ENCODE measurements around the gene INMT. TPM values are rescaled to one million over a fixed set of nuclear protein-coding genes. Genes with fewer than 3 reads are reported as not detected.

The INMT gene
- total and polyA plus RNA-seq, 2 donors (not counting 1 experiment from before 2014, with no cell fraction given), result 0.15 TPM; not detected in 1

GRCh38 chr7:30750683-30751650, 968 bp upstream of the INMT start:
- WGBS (ENCODE audit: insufficient coverage), result 85% methylated on average over 14 of the region's 16 CpGs
- Histone ChIP-seq H2AFZ (ENCODE audit: insufficient read depth, low read depth, low read length, poor library complexity, severe bottlenecking) (no peak overlapping the region), H4K20me1 (ENCODE audit: control insufficient read depth, insufficient read depth, low read length, poor library complexity, severe bottlenecking) (no peaks in the 10 kb centered on the region), H3K4me1 (ENCODE audit: control insufficient read depth in 2 of 2, insufficient read depth in 2 of 2, low read length in 2 of 2) (no peaks in the 10 kb centered on the region), H3K4me2 (replicated peaks; ENCODE audit: low read depth, low read length, poor library complexity, severe bottlenecking) (no peak overlapping the region), H3K36me3 (replicated peaks in 1 of 2; ENCODE audit: control extremely low read depth in 1 of 2, control insufficient read depth in 1 of 2, extremely low read depth in 1 of 2, insufficient read depth in 2 of 2, low read length in 1 of 2) (no peaks in the 10 kb centered on the region), H3K4me3 (ENCODE audit: control extremely low read depth in 1 of 5, extremely low read depth in 1 of 5, insufficient read depth in 1 of 5, low read depth in 2 of 5, low read length in 4 of 5) (no peak overlapping the region), H3K27ac (ENCODE audit: low read length in 2 of 2) (no peak overlapping the region), H3K9ac (ENCODE audit: low read length) (no peak overlapping the region), H3K9me3 (ENCODE audit: control extremely low read depth in 1 of 3, control insufficient read depth in 2 of 3, insufficient read depth in 1 of 3, low read length in 2 of 3) (peaks cover 0 to 17% (median 0%) of the 10 kb centered on the region in 3 donors), H3K27me3 (replicated peaks in 1 of 4; ENCODE audit: control extremely low read depth in 1 of 4, control insufficient read depth in 3 of 4, insufficient read depth in 4 of 4, low read length in 3 of 4) (no peaks in the 10 kb centered on the region), H3K79me2 (ENCODE audit: control insufficient read depth, insufficient read depth, low read length) (no peaks in the 10 kb centered on the region)
- ATAC-seq (ENCODE audit: low read depth) (no peak), DNase-seq (no peak)
- Mint-ChIP-seq H3K9me3 (ENCODE audit: insufficient read depth) (no peaks in the 10 kb centered on the region), H3K27ac (no peak overlapping the region), H3K4me3 (no peak overlapping the region), H3K4me1 (no peaks in the 10 kb centered on the region), H3K27me3 (no peaks in the 10 kb centered on the region)
- intact Hi-C loops (cut with micrococcal nuclease), result no loop called here
- CTCF ChIA-PET, result interaction anchor here (0.8 to 1.0 kb wide), 2 partner anchors 11 kb away, joined by 3 to 4 read pairs; no protein-coding TSS in a partner anchor
- POLR2A ChIA-PET, result no interaction called here
- TF ChIP-seq EZH2 (IDR thresholded peaks at IDR 0.05; ENCODE audit: borderline replicate concordance, insufficient read depth, low read depth, low read length, poor library complexity, severe bottlenecking) (no peak), CTCF (IDR thresholded peaks at IDR 0.05) (no peak)

GRCh38 chr7:30752484-30752883, 549 bp downstream of the INMT start:
- Histone ChIP-seq H3K9me3 (ENCODE audit: control extremely low read depth in 1 of 3, control insufficient read depth in 2 of 3, insufficient read depth in 1 of 3, low read length in 2 of 3) (peaks cover 0 to 17% (median 0%) of the 10 kb centered on the region in 3 donors), H3K4me1 (ENCODE audit: control insufficient read depth in 2 of 2, insufficient read depth in 2 of 2, low read length in 2 of 2) (no peaks in the 10 kb centered on the region), H2AFZ (ENCODE audit: insufficient read depth, low read depth, low read length, poor library complexity, severe bottlenecking) (no peak overlapping the region), H3K4me2 (replicated peaks; ENCODE audit: low read depth, low read length, poor library complexity, severe bottlenecking) (no peak overlapping the region), H3K36me3 (replicated peaks in 1 of 2; ENCODE audit: control extremely low read depth in 1 of 2, control insufficient read depth in 1 of 2, extremely low read depth in 1 of 2, insufficient read depth in 2 of 2, low read length in 1 of 2) (no peaks in the 10 kb centered on the region), H3K9ac (ENCODE audit: low read length) (no peak overlapping the region), H3K27me3 (replicated peaks in 1 of 4; ENCODE audit: control extremely low read depth in 1 of 4, control insufficient read depth in 3 of 4, insufficient read depth in 4 of 4, low read length in 3 of 4) (peaks cover 0 to 2% (median 0%) of the 10 kb centered on the region in 4 experiments), H4K20me1 (ENCODE audit: control insufficient read depth, insufficient read depth, low read length, poor library complexity, severe bottlenecking) (no peaks in the 10 kb centered on the region), H3K4me3 (ENCODE audit: control extremely low read depth in 1 of 5, extremely low read depth in 1 of 5, insufficient read depth in 1 of 5, low read depth in 2 of 5, low read length in 4 of 5) (no peak overlapping the region), H3K79me2 (ENCODE audit: control insufficient read depth, insufficient read depth, low read length) (no peaks in the 10 kb centered on the region), H3K27ac (ENCODE audit: low read length in 2 of 2) (no peak overlapping the region)
- ChIA-PET CTCF (interaction anchor here (1.0 kb wide), 1 partner anchor 12 kb away, joined by 4 read pairs; no protein-coding TSS in a partner anchor), POLR2A (no interaction called here)
- intact Hi-C loops (cut with micrococcal nuclease), result no loop called here
- WGBS (ENCODE audit: insufficient coverage), result 88% methylated on average over 6 of the region's 6 CpGs
- Mint-ChIP-seq H3K27ac (no peak overlapping the region), H3K4me3 (no peak overlapping the region), H3K4me1 (no peaks in the 10 kb centered on the region), H3K9me3 (ENCODE audit: insufficient read depth) (no peaks in the 10 kb centered on the region), H3K27me3 (peaks cover 3% of the 10 kb centered on the region)
- no peak for ATAC-seq (ENCODE audit: low read depth)
- TF ChIP-seq EZH2 (IDR thresholded peaks at IDR 0.05; ENCODE audit: borderline replicate concordance, insufficient read depth, low read depth, low read length, poor library complexity, severe bottlenecking) (no peak), CTCF (IDR thresholded peaks at IDR 0.05) (no peak)
- no peak for DNase-seq
